ENCODE results near the gene FALEC. TPM values are rescaled to one million over a fixed set of nuclear protein-coding genes. Genes with fewer than 3 reads are reported as not detected.

FALEC gene
- total RNA-seq, 1 experiment from 2014 or later, result not detected

- Histone ChIP-seq H3K36me3 (ENCODE audit: insufficient read depth, low read length, poor library complexity, severe bottlenecking) (peaks cover 4% of the 10 kb centered on the region), H3K4me3 (ENCODE audit: low read depth, low read length, poor library complexity, severe bottlenecking) (peak overlapping the region; percentile 52), H3K9me3 (ENCODE audit: low read depth, low read length, poor library complexity, severe bottlenecking) (no peaks in the 10 kb centered on the region), H3K27me3 (replicated peaks; ENCODE audit: insufficient read depth, low read depth, low read length, poor library complexity) (no peaks in the 10 kb centered on the region), H3K27ac (ENCODE audit: low read depth, low read length, poor library complexity, severe bottlenecking) (no peak overlapping the region), H3K4me1 (ENCODE audit: insufficient read depth, low read length, poor library complexity, severe bottlenecking) (no peaks in the 10 kb centered on the region)
- peak; percentile 34 for DNase-seq (ENCODE audit: low spot score)
- ChIA-PET CTCF (interaction anchor here (0.6 to 1.6 kb wide), 2 partner anchors 16 to 261 kb away, joined by 3 to 6 read pairs; no protein-coding TSS in a partner anchor), POLR2A (ENCODE audit: low non-redundant PET) (interaction anchor here (0.5 kb wide), 1 partner anchor 10 kb away, joined by 4 read pairs; no protein-coding TSS in a partner anchor)
- intact Hi-C loops (cut with micrococcal nuclease; ENCODE audit: unreplicated experiment), result no loop called here
- no TSS peak for BruUV-seq (replicated peaks)
- TF ChIP-seq EZH2 (IDR thresholded peaks at IDR 0.05; ENCODE audit: borderline replicate concordance, low read depth, low read length, poor library complexity, severe bottlenecking), result no peak
- TF ChIP-seq CTCF (conservative IDR thresholded peaks at IDR 0.05; ENCODE audit: low read depth, low read length), result peak; percentile 23; the same call in 1 of the 2 replicates
Measured at GRCh38 chr1:150516616-150517015, 1.1 kb downstream of the FALEC start.

GRCh38 chr1:150521196-150521968, 5.8 kb downstream of the FALEC start:
- intact Hi-C loops (cut with micrococcal nuclease; ENCODE audit: unreplicated experiment), result no loop called here
- no peak for DNase-seq (ENCODE audit: low spot score)
- no peaks in the 10 kb centered on the region for H3K27me3 ChIP-seq (replicated peaks; ENCODE audit: insufficient read depth, low read depth, low read length, poor library complexity)
- no peak overlapping the region for H3K4me3 ChIP-seq (ENCODE audit: low read depth, low read length, poor library complexity, severe bottlenecking)
- ChIA-PET CTCF (no interaction called here), POLR2A (ENCODE audit: low non-redundant PET) (interaction anchor here (0.6 kb wide), 1 partner anchor 57 kb away, joined by 3 read pairs; no protein-coding TSS in a partner anchor)
- BruUV-seq (replicated peaks), result no TSS peak
- H3K27ac ChIP-seq (ENCODE audit: low read depth, low read length, poor library complexity, severe bottlenecking), result no peak overlapping the region
- no peaks in the 10 kb centered on the region for H3K9me3 ChIP-seq (ENCODE audit: low read depth, low read length, poor library complexity, severe bottlenecking)
- no peaks in the 10 kb centered on the region for H3K4me1 ChIP-seq (ENCODE audit: insufficient read depth, low read length, poor library complexity, severe bottlenecking)
- no peaks in the 10 kb centered on the region for H3K36me3 ChIP-seq (ENCODE audit: insufficient read depth, low read length, poor library complexity, severe bottlenecking)
- TF ChIP-seq CTCF (conservative IDR thresholded peaks at IDR 0.05; ENCODE audit: low read depth, low read length), result no peak
- TF ChIP-seq EZH2 (IDR thresholded peaks at IDR 0.05; ENCODE audit: borderline replicate concordance, low read depth, low read length, poor library complexity, severe bottlenecking), result no peak

- Histone ChIP-seq H3K9me3 (ENCODE audit: low read depth, low read length, poor library complexity, severe bottlenecking) (no peaks in the 10 kb centered on the region), H3K4me1 (ENCODE audit: insufficient read depth, low read length, poor library complexity, severe bottlenecking) (no peaks in the 10 kb centered on the region), H3K4me3 (ENCODE audit: low read depth, low read length, poor library complexity, severe bottlenecking) (no peak overlapping the region), H3K36me3 (ENCODE audit: insufficient read depth, low read length, poor library complexity, severe bottlenecking) (no peaks in the 10 kb centered on the region), H3K27ac (ENCODE audit: low read depth, low read length, poor library complexity, severe bottlenecking) (no peak overlapping the region), H3K27me3 (replicated peaks; ENCODE audit: insufficient read depth, low read depth, low read length, poor library complexity) (no peaks in the 10 kb centered on the region)
- no TSS peak for BruUV-seq (replicated peaks)
- DNase-seq (ENCODE audit: low spot score), result no peak
- intact Hi-C loops (cut with micrococcal nuclease; ENCODE audit: unreplicated experiment), result no loop called here
- ChIA-PET POLR2A (ENCODE audit: low non-redundant PET) (no interaction called here), CTCF (no interaction called here)
- TF ChIP-seq CTCF (conservative IDR thresholded peaks at IDR 0.05; ENCODE audit: low read depth, low read length) (no peak), EZH2 (IDR thresholded peaks at IDR 0.05; ENCODE audit: borderline replicate concordance, low read depth, low read length, poor library complexity, severe bottlenecking) (no peak)
Measured at GRCh38 chr1:150525348-150525747, 9.8 kb downstream of the FALEC start.
